Activated CD4-positive, alpha-beta T cell treated with anti-CD3 and anti-CD28 coated beads, Interleukin-2, amount 10 ng/mL, durations not matched to agents 7 days and 5 days (primary cell): ENCODE data around the gene NUCKS1. TPM values are rescaled to one million over a fixed set of nuclear protein-coding genes. Genes with fewer than 3 reads are reported as not detected.

ENCODE experiments used
- CTCF ChIA-PET: fragments of 350-600 bp; sonication (Branson Sonifier 250); formaldehyde crosslinking; loops from one replicate; lab custom pipeline; 2021; ENCODE audit warnings: antibody characterized with exemption; lab: Charles Lee
- POLR2A ChIA-PET: fragments of 350-600 bp; sonication (Branson Sonifier 250); formaldehyde crosslinking; loops from one replicate; lab custom pipeline; 2021; ENCODE audit warnings: antibody characterized with exemption; lab: Charles Lee
- DNase-seq: peaks from one replicate; pipeline ENCODE4 v3.0.0-alpha.2; 2020
- H3K27ac Mint-ChIP-seq: one replicate; pipeline ENCODE4 v1.8.0; 2021; ENCODE audit warnings: mild to moderate bottlenecking, moderate library complexity, mixed read lengths
- H3K27me3 Mint-ChIP-seq: one replicate; pipeline ENCODE4 v1.8.0; 2021; ENCODE audit warnings: mixed read lengths
- H3K36me3 Mint-ChIP-seq: one replicate; pipeline ENCODE4 v1.8.0; 2021; ENCODE audit warnings: low read depth, mixed read lengths
- H3K4me1 Mint-ChIP-seq: one replicate; pipeline ENCODE4 v1.8.0; 2021; ENCODE audit warnings: mixed read lengths
- H3K4me3 Mint-ChIP-seq: one replicate; pipeline ENCODE4 v1.8.0; 2021; ENCODE audit warnings: mild to moderate bottlenecking, moderate library complexity, mixed read lengths
- H3K9me3 Mint-ChIP-seq: one replicate; pipeline ENCODE4 v1.8.0; 2021; ENCODE audit warnings: mixed read lengths
- total RNA-seq, 2 experiments: library from RNA; stranded (reverse); gene quantifications; one replicate each; pipeline ENCODE4 v1.2.3, GENCODE V29; 2021

The NUCKS1 gene
- total RNA-seq, 2 experiments from 2014 or later = 218 TPM

DNA sequence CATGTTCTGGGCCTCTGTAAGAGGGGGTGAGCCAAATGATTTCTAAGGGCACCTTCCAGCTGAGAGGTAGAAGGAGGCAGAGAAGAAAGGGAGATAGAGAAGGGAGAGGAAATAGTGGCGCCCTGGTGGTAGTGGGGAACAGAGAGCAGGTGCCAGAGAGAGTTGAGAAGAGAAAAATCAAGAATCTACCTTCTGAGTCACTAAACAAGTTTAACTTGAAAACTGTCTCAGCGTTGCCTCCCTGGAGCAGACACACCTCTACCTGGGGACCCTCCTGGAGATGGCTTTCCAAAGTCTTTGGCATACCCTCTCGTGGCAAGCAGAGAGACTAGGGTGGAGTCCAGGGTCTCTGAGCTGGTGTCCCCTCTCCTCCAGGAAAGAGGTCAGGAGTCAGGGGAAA is 68.6 kb downstream of the NUCKS1 start:
- H3K4me1 Mint-ChIP-seq = peaks cover 12% of the 10 kb centered on the region
- CTCF ChIA-PET = no interaction called here
- POLR2A ChIA-PET = no interaction called here
- H3K27me3 Mint-ChIP-seq = peaks cover 29% of the 10 kb centered on the region
- no peak overlapping the region for H3K27ac Mint-ChIP-seq
- no peak overlapping the region for H3K4me3 Mint-ChIP-seq
- no peaks in the 10 kb centered on the region for H3K9me3 Mint-ChIP-seq
- no peaks in the 10 kb centered on the region for H3K36me3 Mint-ChIP-seq
- DNase-seq = no peak

DNA sequence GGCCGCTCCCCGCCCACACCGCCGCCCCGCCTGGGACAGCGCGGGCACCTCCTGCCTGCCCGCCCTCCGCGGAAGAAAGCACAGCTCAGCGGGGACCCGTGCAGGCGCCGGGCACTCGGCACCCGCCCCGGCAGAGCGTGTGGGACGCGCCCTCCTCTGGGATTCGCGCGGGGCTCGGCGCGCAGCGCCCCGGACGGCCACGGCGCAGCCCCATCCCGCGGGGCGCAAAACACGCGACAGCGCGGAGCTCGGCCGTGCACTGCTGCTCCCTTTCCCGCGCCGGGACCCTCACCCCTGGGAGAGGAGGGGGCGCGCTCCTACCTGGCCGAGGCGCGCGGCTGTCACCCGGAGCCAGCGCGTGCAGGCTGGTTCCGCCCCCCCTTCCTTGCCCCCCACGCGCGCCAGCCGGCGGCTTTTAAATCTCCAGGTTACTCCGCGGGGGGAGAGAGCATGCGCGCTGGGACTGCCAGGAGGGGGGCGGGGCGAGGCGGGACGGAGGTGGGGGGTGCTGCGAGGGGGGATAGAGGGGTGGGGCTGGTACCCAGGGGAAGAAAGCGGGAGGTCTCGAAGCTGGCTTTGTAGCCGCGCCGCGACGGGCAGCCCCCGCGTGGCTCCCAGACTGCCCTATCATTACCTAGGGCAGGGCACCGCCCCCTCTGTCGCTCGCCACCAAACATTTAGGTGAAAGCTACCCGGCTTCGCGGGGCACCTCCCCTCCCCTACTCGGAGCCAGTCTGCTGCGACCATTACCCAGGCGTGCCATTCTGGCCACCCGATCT is 69.7 kb downstream of the NUCKS1 start, which contains the start of gene SLC45A3:
TSS of gene SLC45A3 (minus strand) at position 437 of the 779 bp plus-strand sequence. CDS start 15,853 bp downstream, outside the sequence.
- H3K9me3 Mint-ChIP-seq = no peaks in the 10 kb centered on the region
- peak within 1 kb of the TSS; percentile 73 for H3K4me3 Mint-ChIP-seq
- CTCF ChIA-PET = interaction anchor here (0.8 to 2.8 kb wide), 5 partner anchors 8 to 94 kb away, joined by 3 to 13 read pairs (median 5); no protein-coding TSS in a partner anchor
- H3K27me3 Mint-ChIP-seq = peaks cover 32% of the 10 kb centered on the region
- H3K27ac Mint-ChIP-seq = no peak within 1 kb of the TSS
- POLR2A ChIA-PET = no interaction called here
- H3K4me1 Mint-ChIP-seq = peaks cover 12% of the 10 kb centered on the region
- peak; percentile 35 for DNase-seq
- no peaks in the 10 kb centered on the region for H3K36me3 Mint-ChIP-seq

DNA sequence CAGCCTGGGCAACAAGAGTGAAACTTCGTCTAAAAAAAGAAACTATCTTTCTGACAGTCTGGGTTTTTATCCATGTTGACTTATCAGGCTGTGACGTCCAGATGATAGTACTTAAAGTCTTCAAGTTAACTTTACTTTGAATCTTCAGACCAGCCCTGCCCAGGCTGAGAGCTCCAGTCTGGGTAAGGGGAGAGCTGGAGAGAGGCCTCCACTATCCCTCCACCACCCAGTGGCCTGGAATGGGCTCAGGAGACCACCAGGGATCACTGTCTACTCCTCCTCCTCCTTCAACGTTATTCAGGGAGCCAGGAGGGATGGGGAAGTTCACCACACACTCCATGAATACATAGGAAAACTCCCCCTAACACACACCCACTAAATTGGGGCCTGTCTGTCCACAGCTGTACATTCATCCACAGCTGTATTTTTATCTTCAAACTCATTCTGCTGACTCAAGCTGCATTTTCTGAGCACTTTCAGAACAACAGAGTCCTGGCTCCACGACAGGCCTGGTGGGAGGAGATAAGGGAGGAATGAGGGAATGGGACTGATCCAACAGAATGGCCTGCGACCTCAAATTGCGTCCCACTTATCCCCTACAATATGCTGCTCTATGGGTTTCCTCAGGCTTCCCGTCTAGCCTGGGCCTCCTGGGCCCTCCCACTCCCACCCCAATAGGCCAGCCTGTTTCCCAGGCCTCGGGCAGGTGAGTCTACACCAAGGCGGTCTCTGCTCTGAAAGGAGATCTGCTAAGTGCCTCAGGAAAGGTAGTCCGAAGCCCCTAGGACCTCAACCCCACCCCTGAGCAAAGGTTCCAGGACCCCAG is 71.5 kb downstream of the NUCKS1 start:
- POLR2A ChIA-PET = no interaction called here
- Mint-ChIP-seq H3K27ac (no peak overlapping the region), H3K4me3 (peak overlapping the region; percentile 73), H3K36me3 (no peaks in the 10 kb centered on the region), H3K9me3 (no peaks in the 10 kb centered on the region), H3K4me1 (peaks cover 12% of the 10 kb centered on the region), H3K27me3 (peaks cover 32% of the 10 kb centered on the region)
- CTCF ChIA-PET = interaction anchor here (1.1 to 2.8 kb wide), 7 partner anchors 10 to 87 kb away, joined by 3 to 13 read pairs (median 8); no protein-coding TSS in a partner anchor
- DNase-seq = no peak

DNA sequence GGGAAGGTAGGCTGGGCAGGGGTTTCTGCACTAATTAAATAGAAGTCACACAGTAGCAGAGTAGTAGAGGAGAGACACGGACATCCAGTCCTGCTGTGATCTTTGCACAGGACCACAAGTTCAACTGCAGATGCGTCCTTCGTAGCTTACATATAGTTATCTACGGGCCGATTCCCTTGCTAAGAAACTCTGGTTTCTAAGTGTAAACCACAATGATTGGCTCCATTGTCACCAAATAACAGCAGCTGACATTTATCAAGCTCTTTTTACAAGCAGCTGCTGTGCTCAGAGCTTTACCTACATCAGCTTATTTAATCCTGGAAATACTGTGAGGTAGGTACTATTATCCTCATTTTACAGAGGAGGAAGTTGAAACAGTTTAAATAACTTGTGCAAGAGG is 72.8 kb downstream of the NUCKS1 start:
- H3K36me3 Mint-ChIP-seq = no peaks in the 10 kb centered on the region
- H3K4me3 Mint-ChIP-seq = no peak overlapping the region
- H3K9me3 Mint-ChIP-seq = no peaks in the 10 kb centered on the region
- DNase-seq = no peak
- ChIA-PET POLR2A (no interaction called here), CTCF (interaction anchor here (0.6 to 2.2 kb wide), 6 partner anchors 10 to 504 kb away, joined by 3 to 8 read pairs (median 4); no protein-coding TSS in a partner anchor)
- no peak overlapping the region for H3K27ac Mint-ChIP-seq
- peaks cover 28% of the 10 kb centered on the region for H3K27me3 Mint-ChIP-seq
- H3K4me1 Mint-ChIP-seq = peaks cover 13% of the 10 kb centered on the region

DNA sequence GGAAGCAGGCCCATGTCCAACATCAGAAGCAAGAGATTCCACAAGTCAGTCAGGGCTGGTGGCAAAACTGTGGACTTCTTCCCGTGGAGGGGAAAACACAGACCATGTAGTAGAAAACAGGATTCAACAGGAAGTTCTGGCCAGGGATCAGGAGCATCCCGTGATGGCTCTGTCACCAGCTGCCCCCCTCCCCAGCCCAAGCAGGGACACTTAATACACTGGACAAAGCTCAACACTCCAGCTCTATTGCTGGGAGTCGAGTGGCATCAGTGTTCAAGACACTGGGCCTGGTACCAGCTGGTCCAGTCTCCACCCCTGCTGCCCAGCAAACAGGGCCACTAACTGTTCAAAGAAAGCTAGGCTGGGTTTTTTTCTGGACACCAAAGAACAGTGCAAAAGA is 73.4 kb downstream of the NUCKS1 start:
- Mint-ChIP-seq H3K27ac (no peak overlapping the region), H3K9me3 (no peaks in the 10 kb centered on the region), H3K4me3 (no peak overlapping the region), H3K36me3 (no peaks in the 10 kb centered on the region), H3K27me3 (peaks cover 25% of the 10 kb centered on the region), H3K4me1 (peaks cover 16% of the 10 kb centered on the region)
- POLR2A ChIA-PET = no interaction called here
- DNase-seq = no peak
- CTCF ChIA-PET = interaction anchor here (0.8 to 2.2 kb wide), 4 partner anchors 10 to 99 kb away, joined by 3 to 8 read pairs (median 4); partner anchors contain the start of gene RAB29

DNA sequence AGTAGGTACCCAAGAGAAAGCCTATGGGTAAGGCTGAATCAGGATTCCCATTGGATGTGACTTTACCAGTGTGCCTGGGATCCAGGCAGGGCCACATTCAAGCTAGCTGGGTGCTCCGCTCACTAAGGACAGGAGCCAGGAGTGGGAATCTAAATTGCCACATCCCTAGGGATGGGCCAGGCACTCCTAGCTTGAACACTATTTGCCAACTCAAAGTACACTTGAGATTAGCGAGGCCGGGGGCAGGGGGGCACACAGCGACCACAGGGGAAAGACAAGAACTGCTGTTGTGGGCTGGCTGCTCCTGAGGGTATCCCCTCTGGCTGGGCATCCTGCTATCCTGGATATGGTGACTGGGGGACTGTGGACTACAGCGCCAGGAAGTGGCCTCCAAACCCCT is 74.0 kb downstream of the NUCKS1 start:
- Mint-ChIP-seq H3K27me3 (peaks cover 19% of the 10 kb centered on the region), H3K4me3 (no peak overlapping the region), H3K27ac (no peak overlapping the region), H3K4me1 (peaks cover 16% of the 10 kb centered on the region), H3K9me3 (no peaks in the 10 kb centered on the region), H3K36me3 (no peaks in the 10 kb centered on the region)
- CTCF ChIA-PET = interaction anchor here (0.8 kb wide), 1 partner anchor 99 kb away, joined by 3 read pairs; the partner anchor contains the start of gene RAB29
- POLR2A ChIA-PET = no interaction called here
- no peak for DNase-seq

DNA sequence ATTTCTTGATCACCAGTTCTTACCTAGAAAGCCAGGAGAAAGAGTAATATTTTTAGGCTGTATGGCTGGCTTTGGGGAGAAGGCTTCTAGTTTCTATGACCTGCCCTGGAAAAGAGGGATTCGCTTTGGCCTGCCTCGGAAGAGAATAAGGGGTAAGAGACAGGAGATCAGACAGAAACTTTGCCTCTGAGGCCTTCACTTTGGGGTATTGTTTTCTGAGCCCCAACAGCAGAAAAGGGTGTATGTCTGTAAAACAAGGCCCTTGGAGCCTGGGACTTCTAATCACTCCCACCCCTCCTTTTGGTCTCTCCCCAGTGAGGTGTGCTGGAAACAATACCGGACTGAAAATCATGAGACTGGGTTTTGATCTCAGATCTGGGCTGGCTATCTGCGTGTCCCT is 74.7 kb downstream of the NUCKS1 start:
- Mint-ChIP-seq H3K36me3 (no peaks in the 10 kb centered on the region), H3K27me3 (peaks cover 13% of the 10 kb centered on the region), H3K4me1 (peaks cover 12% of the 10 kb centered on the region), H3K9me3 (no peaks in the 10 kb centered on the region), H3K27ac (no peak overlapping the region), H3K4me3 (no peak overlapping the region)
- ChIA-PET CTCF (no interaction called here), POLR2A (no interaction called here)
- DNase-seq = no peak

DNA sequence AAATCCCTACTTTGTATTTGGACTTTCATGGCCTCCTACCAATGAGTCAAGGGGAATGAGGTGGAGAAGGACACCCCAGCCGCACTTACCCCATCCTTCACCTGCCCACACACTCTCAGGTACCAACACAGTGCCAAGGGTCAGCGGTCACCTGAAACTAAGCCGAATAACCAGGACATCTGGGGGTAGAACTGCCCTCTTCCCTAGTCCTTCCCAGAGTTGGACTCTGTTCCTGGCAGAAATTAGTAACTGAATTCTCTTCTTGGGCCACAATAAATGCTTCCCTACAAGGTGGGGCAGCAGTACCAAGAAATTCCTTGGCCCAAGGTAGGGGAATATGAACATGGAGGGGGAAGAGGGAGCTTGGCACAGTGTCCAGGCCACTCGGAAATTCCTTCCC is 77.0 kb downstream of the NUCKS1 start:
- Mint-ChIP-seq H3K27ac (no peak overlapping the region), H3K4me1 (peaks cover 4% of the 10 kb centered on the region), H3K4me3 (no peak overlapping the region), H3K9me3 (no peaks in the 10 kb centered on the region), H3K36me3 (no peaks in the 10 kb centered on the region), H3K27me3 (peaks cover 11% of the 10 kb centered on the region)
- CTCF ChIA-PET = interaction anchor here (0.6 to 8.8 kb wide), 2 partner anchors 14 to 38 kb away, joined by 3 to 75 read pairs; no protein-coding TSS in a partner anchor
- DNase-seq = no peak
- POLR2A ChIA-PET = no interaction called here

DNA sequence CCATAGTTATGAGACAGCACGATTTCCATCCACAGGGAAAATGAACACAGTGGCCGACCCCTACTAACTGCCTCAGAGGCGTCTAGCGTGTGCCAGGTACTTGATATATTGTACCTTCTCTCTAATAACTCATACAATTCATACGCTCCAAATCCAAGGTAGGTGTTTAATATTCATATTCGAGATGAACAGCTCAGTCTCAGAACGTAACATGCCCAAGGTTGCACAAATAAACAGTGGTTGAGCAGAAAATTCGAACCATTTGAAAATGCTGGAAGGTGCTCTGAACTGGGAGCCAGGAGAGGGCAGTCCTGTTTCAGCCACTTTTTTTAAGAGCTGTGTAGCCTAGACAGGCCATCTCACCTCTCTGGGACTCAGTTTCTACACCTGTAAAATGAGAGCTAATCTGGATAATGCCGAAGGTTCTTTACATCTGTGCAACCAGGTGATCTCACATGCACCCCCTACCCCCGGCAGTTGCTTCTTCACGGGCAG is 77.5 kb downstream of the NUCKS1 start:
- H3K27me3 Mint-ChIP-seq = peaks cover 11% of the 10 kb centered on the region
- no peak overlapping the region for H3K27ac Mint-ChIP-seq
- DNase-seq = no peak
- H3K9me3 Mint-ChIP-seq = no peaks in the 10 kb centered on the region
- CTCF ChIA-PET = interaction anchor here (0.6 to 8.8 kb wide), 2 partner anchors 13 to 38 kb away, joined by 3 to 75 read pairs; no protein-coding TSS in a partner anchor
- H3K4me1 Mint-ChIP-seq = peaks cover 4% of the 10 kb centered on the region
- no peaks in the 10 kb centered on the region for H3K36me3 Mint-ChIP-seq
- no peak overlapping the region for H3K4me3 Mint-ChIP-seq
- POLR2A ChIA-PET = no interaction called here

DNA sequence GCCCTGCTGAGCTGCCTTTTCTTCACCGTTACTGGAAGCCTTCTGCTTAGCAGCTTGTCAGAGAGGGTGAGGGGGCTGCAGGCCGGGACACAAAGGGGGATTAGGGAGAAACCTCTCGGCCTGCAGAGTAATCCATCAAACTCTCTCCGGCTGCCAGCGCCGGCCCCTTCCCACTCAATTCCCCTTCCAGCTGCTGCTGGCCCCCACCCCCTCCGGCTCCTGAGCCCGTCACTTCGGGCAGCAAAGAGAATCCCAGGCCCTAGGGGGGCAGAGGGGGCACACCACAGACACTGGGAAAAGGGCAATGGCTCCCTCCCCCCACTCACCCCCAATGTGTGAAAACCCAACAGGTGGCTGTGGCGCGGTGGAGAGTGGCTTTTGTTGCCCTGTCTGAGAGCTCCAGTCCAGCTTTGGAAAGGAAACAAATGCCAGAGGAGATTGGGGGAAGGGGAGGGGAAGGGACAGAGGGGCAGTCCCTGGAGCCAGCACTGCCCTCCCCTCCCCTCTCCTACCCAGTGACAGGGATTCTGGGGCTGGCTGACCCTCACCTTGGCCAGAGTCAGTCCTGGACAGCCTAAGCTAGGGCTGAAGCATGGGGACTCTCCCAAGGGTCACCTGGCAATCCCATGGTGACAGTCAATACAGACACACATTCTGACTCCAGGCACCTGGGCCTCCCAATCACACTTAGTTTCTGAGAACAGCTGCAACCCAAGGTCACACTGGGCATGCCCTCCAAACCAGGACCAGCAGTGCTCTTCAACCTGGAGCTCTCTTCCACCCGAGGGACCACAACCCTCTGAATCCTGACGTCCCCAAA is 79.2 kb downstream of the NUCKS1 start:
- no peak overlapping the region for H3K27ac Mint-ChIP-seq
- POLR2A ChIA-PET = no interaction called here

DNA sequence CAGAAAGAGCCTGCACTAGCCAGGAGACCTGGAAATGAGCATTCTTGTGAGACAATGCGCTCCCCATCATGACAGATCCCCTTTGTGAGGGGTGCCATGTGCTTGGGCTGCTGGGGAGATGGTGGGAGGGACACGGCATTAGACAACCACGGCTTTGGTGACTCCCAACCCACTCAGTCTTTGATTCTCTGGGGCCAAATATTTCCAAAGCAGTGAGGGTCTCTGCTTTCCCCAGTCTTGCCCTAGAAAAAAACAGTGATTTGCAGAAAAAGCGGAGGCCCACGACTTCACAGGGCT is 79.9 kb downstream of the NUCKS1 start:
- no peak overlapping the region for H3K27ac Mint-ChIP-seq
- DNase-seq = no peak
- H3K27me3 Mint-ChIP-seq = peaks cover 5% of the 10 kb centered on the region
- H3K36me3 Mint-ChIP-seq = no peaks in the 10 kb centered on the region
- ChIA-PET CTCF (interaction anchor here (0.6 to 8.8 kb wide), 2 partner anchors 11 to 101 kb away, joined by 3 to 75 read pairs; no protein-coding TSS in a partner anchor), POLR2A (no interaction called here)
- H3K4me3 Mint-ChIP-seq = no peak overlapping the region
- no peaks in the 10 kb centered on the region for H3K9me3 Mint-ChIP-seq
- peaks cover 6% of the 10 kb centered on the region for H3K4me1 Mint-ChIP-seq

More for the DNA sequence above, 79.2 kb downstream of the NUCKS1 start:
- Mint-ChIP-seq H3K36me3 (no peaks in the 10 kb centered on the region), H3K9me3 (no peaks in the 10 kb centered on the region), H3K4me1 (peaks cover 4% of the 10 kb centered on the region), H3K4me3 (no peak overlapping the region), H3K27me3 (peaks cover 5% of the 10 kb centered on the region)
- CTCF ChIA-PET = interaction anchor here (0.6 to 8.8 kb wide), 2 partner anchors 12 to 16 kb away, joined by 4 to 75 read pairs; no protein-coding TSS in a partner anchor
- no peak for DNase-seq
